Thymus (tissue), 11 donors: ENCODE data around the gene THSD4. TPM values are rescaled to one million over a fixed set of nuclear protein-coding genes. Genes with fewer than 3 reads are reported as not detected.

ENCODE experiments used
- DNase-seq, 9 donors: peaks; one replicate each; pipeline ENCODE4 v3.0.0-alpha.2; 2013; ENCODE audit warnings: low spot score in 9 of 9, low read depth in 6 of 9, missing footprints in 1 of 9
- H3K27ac ChIP-seq, 2 donors: one replicate each; pipeline ENCODE4 v1.5.1; 2013; ENCODE audit warnings: control low read depth in 1 of 2, low read depth in 1 of 2, low read length in 1 of 2, mild to moderate bottlenecking in 1 of 2, moderate library complexity in 1 of 2
- H3K27me3 ChIP-seq, 2 donors: one replicate each; pipeline ENCODE4 v1.5.1; 2013; ENCODE audit warnings: low read length in 1 of 2; ENCODE audit not compliant: control insufficient read depth in 2 of 2, insufficient read depth in 1 of 2
- H3K36me3 ChIP-seq, 2 donors: one replicate each; pipeline ENCODE4 v1.5.1; 2013; ENCODE audit warnings: low read length in 1 of 2, mild to moderate bottlenecking in 1 of 2, moderate library complexity in 1 of 2; ENCODE audit not compliant: control insufficient read depth in 2 of 2, insufficient read depth in 2 of 2
- H3K4me1 ChIP-seq, 2 donors: one replicate each; pipeline ENCODE4 v1.5.1; 2013; ENCODE audit warnings: low read length in 2 of 2; ENCODE audit not compliant: control insufficient read depth in 2 of 2, insufficient read depth in 2 of 2
- H3K4me3 ChIP-seq, 2 donors: one replicate each; pipeline ENCODE4 v1.5.1; 2013; ENCODE audit warnings: low read length in 2 of 2, control low read depth in 1 of 2, mild to moderate bottlenecking in 1 of 2
- H3K9me3 ChIP-seq, 2 donors: one replicate each; pipeline ENCODE4 v1.5.1; 2013; ENCODE audit warnings: low read length in 1 of 2, mild to moderate bottlenecking in 1 of 2; ENCODE audit not compliant: control insufficient read depth in 2 of 2, insufficient read depth in 1 of 2
- WGBS: extraction: QIAGEN DNeasy Blood & Tissue Kit; methylation state at CpG from one replicate; pipeline ENCODE4 v1.1.7; 2013; 5-methylcytosine and 5-hydroxymethylcytosine counted together
- polyA plus RNA-seq: library from polyadenylated mRNA; stranded (reverse); fragments of 200-250 nt; gene quantifications from one replicate; pipeline ENCODE4 v1.2.3, GENCODE V29; 2013
- total RNA-seq: library from RNA; stranded (reverse); fragments of 120-200 nt; gene quantifications from one replicate; pipeline ENCODE4 v1.2.4, GENCODE V29; 2013
- donor health status: healthy.

Gene THSD4
- total and polyA plus RNA-seq, 2 donors = 1.7 to 2.2 TPM

DNA sequence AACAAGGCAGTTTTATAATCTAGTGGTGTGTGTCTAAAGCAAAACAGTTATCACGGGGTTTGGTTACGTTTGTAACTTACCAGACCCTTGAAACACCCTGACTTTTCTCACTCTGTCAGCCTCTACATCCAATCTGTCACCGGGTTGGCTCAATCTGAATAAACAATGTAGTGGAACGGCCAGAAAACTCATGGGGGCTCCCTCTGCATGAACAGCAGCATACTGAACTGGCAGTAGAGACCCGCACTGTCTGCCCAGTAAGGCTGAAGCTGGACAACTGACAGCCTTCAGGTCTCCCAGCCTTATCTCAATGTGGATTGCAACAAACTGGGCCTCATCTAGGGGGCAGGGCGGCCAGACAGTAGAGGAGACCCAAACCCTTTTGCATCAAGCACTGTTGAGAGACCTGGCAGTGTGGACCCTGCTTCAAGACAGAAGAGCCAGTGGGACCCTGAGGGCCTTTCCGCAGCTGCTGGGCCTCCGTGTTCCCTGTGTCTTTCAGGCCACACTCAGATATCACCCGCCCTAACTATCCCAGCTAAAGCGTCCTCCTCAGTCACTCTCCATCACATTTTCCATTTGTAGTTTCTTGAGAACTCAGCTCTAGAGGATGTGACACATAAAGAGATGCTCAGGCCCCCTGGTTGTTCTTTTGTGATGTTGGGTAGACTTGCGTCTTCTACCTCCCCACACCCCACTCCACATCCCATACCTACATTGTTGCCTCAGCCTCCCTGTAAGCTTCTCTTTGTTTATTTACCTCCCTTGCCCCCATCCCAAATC, 513.9 kb downstream of the THSD4 start:
- Histone ChIP-seq H3K4me3 (no peak overlapping the region), H3K4me1 (no peaks in the 10 kb centered on the region), H3K9me3 (no peaks in the 10 kb centered on the region), H3K27me3 (no peaks in the 10 kb centered on the region), H3K27ac (no peak overlapping the region), H3K36me3 (no peaks in the 10 kb centered on the region)
- 81% methylated on average over 11 of the region's 11 CpGs for WGBS
- no peak for DNase-seq

DNA sequence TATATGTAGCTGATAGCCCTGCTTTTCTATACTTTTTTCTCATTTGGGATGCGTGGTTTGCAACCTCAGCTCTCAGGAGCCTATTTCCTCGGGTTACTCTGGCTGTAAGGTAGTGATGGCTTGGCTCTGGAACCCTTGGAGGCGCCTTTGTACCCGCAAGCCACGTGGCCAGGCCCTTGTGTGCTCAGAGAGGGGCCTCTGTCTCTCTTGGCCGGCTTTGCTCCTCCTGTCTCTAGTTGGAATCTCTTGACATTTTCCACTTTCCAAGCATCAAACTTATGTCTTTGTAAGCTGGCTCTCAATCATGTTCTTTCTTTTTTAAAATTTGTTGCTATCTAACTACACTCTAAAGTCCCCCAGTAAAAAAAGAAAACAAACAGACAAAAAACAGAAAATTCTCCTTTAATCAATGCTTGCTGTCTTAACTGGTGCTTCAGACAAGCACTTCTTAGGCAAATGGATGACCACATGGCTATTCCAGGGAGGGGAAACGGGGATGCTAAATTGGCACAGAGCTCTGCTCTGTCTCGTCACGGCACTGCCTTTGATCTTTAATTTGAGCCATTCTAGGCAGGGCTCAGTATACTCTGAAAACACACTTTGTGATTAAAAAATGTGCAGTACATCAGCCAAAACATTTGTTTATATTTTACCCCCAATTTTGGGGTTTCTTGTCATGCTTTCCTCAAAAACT, 514.7 kb downstream of the THSD4 start:
- DNase-seq = no peak
- no peak overlapping the region for H3K4me3 ChIP-seq
- no peak overlapping the region for H3K27ac ChIP-seq
- 73% methylated on average over 9 of the region's 9 CpGs for WGBS
- no peaks in the 10 kb centered on the region for H3K4me1 ChIP-seq
- no peaks in the 10 kb centered on the region for H3K27me3 ChIP-seq
- H3K36me3 ChIP-seq = no peaks in the 10 kb centered on the region
- H3K9me3 ChIP-seq = no peaks in the 10 kb centered on the region

DNA sequence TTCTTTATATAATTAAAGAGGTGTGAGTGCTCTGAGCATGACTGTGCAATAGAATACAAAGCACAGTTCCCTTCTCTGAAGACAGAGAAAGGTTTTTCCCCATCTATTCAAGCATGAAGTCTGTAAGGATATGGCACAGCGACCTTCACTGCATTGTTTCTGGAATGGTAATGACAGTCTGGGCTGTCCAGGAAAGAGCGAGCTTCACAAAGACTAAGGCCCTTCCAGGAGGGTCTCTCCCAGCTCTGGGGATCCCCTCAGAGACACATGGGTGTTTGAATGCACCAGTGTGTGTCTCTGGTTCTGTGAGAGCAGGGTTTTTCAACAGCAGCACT, 515.2 kb downstream of the THSD4 start:
- H3K27ac ChIP-seq = no peak overlapping the region
- no peak overlapping the region for H3K4me3 ChIP-seq
- H3K36me3 ChIP-seq = no peaks in the 10 kb centered on the region
- H3K4me1 ChIP-seq = no peaks in the 10 kb centered on the region
- no peak for DNase-seq
- WGBS = 86% methylated on average over 2 of the region's 2 CpGs
- no peaks in the 10 kb centered on the region for H3K27me3 ChIP-seq
- no peaks in the 10 kb centered on the region for H3K9me3 ChIP-seq

DNA sequence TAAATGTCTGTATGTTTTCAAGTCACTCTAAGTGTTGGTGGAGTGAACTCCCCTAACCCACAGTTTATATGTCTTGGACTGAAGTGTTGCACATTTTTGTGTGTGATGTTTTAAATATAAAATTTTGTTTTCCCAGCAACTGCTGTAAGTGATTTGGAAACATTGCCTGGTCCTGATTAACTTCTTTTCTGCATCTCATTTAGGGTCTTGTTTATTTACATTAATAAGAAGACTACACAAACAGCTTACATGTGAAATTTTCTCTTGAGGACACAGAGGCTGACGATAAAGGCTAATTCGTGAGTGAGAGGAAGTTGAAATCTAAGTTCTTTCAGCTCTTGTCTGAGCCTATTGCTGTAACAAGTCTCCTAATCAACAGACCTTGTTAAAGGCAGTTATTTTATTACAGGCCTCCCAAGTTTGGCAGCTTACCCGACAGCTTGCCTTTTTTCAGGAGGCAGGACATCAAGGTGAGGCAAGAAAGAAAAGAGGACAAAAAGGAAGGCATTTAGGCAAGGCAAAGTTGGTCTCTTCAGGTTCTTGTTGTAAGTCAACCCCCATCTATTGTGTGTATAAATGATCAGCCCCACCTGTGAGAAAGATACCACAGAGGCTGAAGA, 517.4 kb downstream of the THSD4 start:
- DNase-seq = no peak

DNA sequence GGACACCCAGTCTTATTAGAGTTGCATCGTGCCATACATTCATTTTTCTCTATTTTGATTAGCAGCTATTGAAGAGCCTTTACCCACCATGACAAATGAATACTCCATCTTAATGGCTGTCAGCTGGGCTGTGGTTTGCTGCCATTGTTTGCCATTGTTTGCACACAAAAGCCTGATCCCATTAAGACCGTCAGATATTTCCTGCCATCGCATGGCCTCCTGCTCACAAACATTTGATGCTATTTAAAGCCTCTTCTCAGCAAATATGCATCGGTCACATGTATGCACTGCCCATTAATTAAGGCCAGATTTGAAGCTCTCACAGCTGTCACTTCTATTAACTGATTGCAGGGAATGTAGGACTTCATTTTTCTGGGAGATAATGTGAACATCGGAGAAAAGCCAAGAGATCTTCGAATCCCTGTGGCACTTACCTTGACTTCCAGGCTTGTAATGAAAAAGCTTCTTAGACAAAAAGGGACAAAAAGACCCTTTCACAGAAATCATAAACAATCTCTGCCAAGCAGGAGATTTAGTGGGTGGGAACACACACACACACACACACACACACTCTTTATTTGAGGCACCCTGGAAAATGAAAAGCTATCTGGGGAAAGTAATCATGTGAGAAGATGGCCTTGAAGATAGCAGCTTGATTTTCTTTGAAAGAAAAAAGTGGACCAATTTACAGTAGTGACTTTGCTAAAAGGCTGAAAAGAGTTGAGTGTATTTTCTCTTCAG, 519.7 kb downstream of the THSD4 start:
- Histone ChIP-seq H3K36me3 (no peaks in the 10 kb centered on the region), H3K4me1 (no peaks in the 10 kb centered on the region), H3K27me3 (no peaks in the 10 kb centered on the region), H3K4me3 (no peak overlapping the region), H3K9me3 (no peaks in the 10 kb centered on the region), H3K27ac (no peak overlapping the region)
- DNase-seq = no peak
- WGBS = 45% methylated on average over 6 of the region's 6 CpGs

More for the DNA sequence above, 517.4 kb downstream of the THSD4 start:
- WGBS = 74% methylated on average over 3 of the region's 3 CpGs
- Histone ChIP-seq H3K4me1 (no peaks in the 10 kb centered on the region), H3K27me3 (no peaks in the 10 kb centered on the region), H3K27ac (no peak overlapping the region), H3K9me3 (no peaks in the 10 kb centered on the region), H3K4me3 (no peak overlapping the region), H3K36me3 (no peaks in the 10 kb centered on the region)

DNA sequence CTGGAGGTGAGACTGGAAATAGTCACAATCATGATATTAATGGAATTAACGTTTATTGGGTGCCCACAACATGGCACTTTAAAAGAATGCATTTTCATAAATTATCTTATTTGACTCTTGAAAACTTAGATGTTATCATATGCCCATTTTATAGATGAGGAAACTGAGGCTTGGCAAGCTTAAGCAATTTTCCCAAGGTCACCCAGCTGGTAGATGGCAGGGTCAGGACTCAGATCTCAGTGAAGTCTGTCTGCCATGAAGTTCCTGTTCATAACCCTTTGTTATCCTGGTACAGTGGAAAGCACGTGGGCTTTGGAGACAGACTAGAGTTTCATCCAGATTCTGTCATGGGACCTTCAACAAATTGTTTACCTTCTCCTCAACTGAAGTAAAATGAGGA, 520.5 kb downstream of the THSD4 start:
- no peak for DNase-seq
- Histone ChIP-seq H3K9me3 (no peaks in the 10 kb centered on the region), H3K27ac (no peak overlapping the region), H3K36me3 (no peaks in the 10 kb centered on the region), H3K4me1 (no peaks in the 10 kb centered on the region), H3K27me3 (no peaks in the 10 kb centered on the region), H3K4me3 (no peak overlapping the region)
- 91% methylated on average over 2 of the region's 2 CpGs for WGBS

DNA sequence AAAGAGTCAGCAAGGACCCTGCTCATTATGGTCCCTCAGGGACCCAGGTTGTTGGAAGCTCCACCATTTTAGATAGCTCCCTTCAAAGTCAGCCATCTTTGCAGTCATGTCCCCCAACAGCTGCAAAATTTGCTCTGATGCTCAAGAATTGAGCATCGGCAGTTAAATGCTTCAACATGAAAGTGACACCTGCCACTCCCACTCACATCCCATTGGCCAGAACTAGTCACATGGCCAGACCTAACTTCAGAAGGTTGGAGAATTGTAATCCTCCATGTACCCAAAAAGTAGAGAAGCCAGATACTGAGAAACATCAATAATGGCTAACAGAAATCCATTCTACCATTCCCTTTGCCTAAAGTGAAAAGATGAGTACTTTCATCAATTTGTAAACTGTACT, 523.6 kb downstream of the THSD4 start:
- no peaks in the 10 kb centered on the region for H3K9me3 ChIP-seq
- 98% methylated on average over 1 of the region's 1 CpG for WGBS
- H3K4me1 ChIP-seq = no peaks in the 10 kb centered on the region
- no peak overlapping the region for H3K4me3 ChIP-seq
- no peak for DNase-seq
- no peak overlapping the region for H3K27ac ChIP-seq
- no peaks in the 10 kb centered on the region for H3K36me3 ChIP-seq
- no peaks in the 10 kb centered on the region for H3K27me3 ChIP-seq

DNA sequence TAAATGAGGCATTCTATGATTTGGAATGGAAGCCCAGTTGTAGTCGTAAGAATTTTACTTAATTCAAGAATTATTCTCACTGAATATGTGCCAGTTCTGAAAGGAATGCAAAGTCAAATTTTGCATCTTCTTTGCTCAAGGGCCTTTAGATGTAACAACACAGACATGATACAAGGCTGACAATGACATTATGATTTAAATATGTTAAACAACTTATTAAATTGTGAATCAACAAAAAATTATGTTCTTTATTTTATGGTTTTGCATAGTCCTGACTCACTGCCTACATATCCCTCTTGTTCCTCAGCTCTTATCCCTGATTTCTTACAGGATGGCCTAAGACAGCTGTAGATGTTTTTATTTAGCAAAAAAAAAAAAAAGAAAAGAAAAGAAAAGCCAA, 524.2 kb downstream of the THSD4 start:
- Histone ChIP-seq H3K36me3 (no peaks in the 10 kb centered on the region), H3K27ac (no peak overlapping the region), H3K9me3 (no peaks in the 10 kb centered on the region), H3K27me3 (no peaks in the 10 kb centered on the region), H3K4me1 (no peaks in the 10 kb centered on the region), H3K4me3 (no peak overlapping the region)
- WGBS = 97% methylated on average over 1 of the region's 1 CpG
- no peak for DNase-seq

DNA sequence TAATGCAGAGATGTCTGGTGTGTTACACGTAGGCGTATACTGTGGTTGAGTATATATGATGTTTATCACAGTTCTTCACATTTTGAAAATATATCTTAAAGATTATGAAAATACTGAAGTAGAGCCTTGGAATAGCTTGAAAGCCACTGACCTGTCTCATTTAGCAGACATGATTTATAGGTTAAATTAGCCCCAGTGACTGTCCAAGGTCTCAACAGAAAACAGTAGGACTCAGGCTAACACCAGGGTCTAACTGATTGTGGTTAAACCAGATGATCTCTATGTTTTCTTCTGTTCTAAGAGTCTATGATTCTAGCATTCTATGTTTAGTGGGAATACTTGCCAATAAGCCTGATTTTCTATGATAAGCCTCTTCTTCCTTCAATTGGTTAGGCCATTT, 528.6 kb downstream of the THSD4 start:
- no peaks in the 10 kb centered on the region for H3K27me3 ChIP-seq
- H3K4me3 ChIP-seq = no peak overlapping the region
- H3K4me1 ChIP-seq = no peaks in the 10 kb centered on the region
- WGBS = 97% methylated on average over 2 of the region's 2 CpGs
- H3K36me3 ChIP-seq = no peaks in the 10 kb centered on the region
- H3K27ac ChIP-seq = no peak overlapping the region
- no peaks in the 10 kb centered on the region for H3K9me3 ChIP-seq
- no peak for DNase-seq
